Hippocampal formation (tissue), 2 donors: ENCODE measurements around the gene DLEC1.
"Not testable (repeated sequence)": the region's sequence is repeated elsewhere in the genome, so short reads cannot be mapped to it uniquely, and the experiment has no call there.

Experiments
- DNase-seq, 2 donors: peaks; one replicate each; lab custom pipeline; 2025; lab: John Stamatoyannopoulos, UW

The DLEC1 gene

GRCh38 chr3:38120693-38121450 is 81.9 kb downstream of the DLEC1 start:
- DNase-seq: no peak

GRCh38 chr3:38121451-38121831 is 82.4 kb downstream of the DLEC1 start:
- no peak for DNase-seq

DNA sequence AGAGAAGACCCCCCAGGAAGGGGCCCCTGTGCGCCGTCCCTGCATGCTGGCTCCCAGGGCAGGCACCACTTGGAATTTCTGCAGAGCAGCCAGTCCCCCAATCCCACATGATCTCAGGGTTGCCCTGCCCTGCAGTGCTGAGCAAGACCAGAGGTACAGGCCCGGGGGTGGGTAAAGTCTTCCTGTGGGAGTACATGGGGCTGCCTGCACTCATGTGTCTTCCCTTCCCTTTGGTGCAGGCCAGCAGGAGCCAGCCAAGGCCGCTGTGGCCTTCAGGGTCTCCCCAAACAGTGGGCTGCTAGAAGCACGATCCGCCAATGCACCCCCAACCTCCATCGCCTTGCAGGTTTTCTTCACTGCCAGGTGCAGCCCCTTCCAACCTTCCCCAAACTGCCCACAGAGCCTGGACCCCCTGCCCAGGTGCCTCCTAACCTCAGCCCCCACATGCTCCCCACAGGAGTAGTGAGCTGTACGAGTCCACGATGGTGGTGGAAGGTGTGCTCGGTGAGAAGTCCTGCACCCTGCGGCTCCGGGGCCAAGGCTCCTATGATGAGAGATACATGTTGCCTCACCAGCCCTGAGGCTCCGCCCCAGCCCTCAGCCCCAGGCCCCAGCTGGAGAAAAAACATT is 82.9 kb downstream of the DLEC1 start:
- no peak for DNase-seq

DNA sequence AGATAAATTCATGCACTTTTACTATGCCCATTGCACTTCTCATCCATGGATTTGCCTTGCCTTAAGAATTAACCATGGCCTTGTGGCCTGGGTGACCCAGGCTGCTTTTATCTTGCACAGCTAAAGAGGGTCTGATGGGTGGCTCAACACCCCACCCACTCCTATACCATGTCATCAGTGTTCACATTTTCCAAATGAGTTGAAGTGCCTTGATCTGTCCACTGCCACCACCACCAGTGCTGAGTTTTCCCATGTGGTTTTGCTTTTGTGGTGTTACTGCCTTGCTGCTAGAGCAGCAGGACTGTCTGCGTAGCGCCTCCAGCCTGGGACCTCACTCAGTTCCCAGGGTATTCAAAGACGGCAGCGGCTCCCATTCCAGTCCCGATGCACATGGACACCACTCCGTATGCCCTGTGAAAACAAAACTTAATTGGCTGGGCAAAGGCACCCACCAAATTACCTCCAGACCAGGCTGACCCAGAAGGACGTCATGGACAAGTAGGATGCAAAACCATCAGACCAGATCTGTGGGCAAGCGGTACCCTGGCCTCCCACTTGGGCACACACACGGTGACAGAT is 83.8 kb downstream of the DLEC1 start:
- no peak for DNase-seq

DNA sequence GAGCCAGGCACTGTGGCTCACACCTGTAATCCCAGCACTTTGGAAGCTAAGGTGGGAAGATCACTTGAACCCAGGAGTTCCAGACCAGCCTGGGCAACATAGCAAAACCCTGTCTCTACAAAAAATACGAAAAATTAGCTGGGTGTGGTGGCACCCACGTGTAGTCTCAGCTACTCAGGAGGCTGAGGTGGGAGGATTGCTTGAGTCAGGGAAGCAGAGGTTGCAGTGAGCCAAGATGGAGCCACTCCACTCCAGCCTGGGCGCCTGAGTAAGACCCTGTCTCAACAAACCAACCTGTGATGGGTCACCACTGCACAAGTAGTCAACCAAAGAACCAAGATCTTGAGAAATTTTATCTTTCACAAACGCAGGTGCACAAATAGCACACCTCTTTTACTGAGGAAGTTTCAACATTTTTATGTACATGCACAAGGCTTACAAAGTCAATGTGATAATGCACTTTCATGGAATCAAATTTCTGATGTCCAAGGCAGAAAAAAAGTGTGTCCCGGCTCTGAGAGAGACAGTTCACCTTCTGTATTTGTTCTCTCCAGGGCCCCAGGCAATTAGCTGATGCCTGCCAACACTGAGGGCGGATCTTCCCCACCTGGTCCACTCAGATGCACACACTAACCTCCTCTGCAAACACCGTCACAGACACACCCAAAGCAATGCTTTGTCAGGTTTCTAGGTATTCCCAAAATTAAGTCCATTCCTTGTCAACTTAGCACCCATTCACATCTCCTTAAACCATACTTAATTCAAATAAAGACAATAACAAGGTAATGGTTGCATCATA is 85.5 kb downstream of the DLEC1 start:
- no peak for DNase-seq

DNA sequence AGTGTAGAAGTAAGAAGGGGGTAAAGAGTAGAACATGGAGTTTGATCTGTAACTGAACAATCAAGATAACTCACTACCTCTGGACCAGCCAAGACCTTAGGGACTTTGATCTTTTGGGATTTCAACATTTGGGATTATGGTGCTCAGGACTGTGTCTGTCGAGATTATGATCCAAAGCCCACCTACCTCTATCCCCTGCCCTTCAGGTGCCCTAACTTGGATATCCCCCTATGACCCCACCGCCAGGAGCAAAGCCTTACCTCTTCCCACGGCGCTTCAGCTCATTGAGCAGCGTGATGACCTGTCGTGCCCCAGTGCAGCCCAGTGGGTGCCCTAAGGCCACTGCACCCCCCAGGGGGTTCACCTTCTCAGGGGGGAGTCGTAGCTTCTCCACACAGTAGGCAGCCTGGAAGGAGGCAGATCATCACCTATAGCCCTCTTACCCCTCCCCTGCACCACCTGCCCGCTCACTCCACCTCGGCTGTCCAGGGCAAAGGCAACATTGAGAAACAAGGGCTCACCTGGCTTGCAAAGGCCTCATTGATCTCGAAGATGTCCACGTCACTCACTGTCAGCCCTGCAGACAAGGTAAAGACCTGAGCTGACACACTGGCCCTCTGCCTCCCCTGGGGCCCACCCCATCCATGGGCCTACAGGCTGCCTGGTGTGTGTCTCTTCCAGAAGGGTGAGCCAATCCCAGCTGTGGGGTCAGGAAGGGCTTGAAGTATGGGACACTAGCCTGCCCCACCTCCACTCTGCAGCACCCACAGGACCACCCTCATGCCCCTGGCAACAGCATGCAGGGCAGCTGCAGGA is 86.5 kb downstream of the DLEC1 start:
- no peak for DNase-seq

GRCh38 chr3:38126121-38126892 is 87.3 kb downstream of the DLEC1 start:
- DNase-seq: no peak

DNA sequence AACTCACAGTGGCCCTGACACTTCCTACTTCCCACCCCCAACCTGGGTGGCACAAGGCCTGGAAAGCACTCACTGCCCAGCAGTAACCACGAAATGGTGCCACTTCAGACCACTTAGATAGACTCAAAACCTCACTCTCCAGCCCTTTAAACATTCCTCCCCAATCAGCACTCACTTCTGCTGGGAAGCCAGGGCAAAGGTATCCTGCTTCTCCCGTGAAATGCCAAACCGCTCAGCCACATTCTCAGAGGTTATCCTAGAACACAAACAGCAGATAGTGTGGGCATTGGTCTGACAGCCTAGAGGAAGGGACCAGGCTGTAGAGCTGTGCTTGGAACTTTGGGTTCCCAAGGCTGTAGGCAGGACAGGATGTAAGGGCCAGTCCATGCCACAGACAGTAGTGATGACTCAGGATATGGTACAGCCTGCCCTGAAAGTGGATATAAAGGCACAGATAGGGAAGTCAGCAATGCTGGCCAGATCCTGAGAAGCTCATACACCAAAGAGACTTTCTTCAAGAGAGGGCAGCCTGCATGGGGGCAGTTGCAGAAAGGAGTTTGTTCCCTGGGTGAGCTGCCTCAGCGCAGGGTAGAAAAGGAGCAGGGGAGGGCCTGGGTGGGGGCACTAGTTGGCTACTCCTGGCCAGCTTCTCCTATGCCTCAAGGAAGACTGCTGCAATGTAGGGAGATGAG is 88.7 kb downstream of the DLEC1 start:
- no peak for DNase-seq

DNA sequence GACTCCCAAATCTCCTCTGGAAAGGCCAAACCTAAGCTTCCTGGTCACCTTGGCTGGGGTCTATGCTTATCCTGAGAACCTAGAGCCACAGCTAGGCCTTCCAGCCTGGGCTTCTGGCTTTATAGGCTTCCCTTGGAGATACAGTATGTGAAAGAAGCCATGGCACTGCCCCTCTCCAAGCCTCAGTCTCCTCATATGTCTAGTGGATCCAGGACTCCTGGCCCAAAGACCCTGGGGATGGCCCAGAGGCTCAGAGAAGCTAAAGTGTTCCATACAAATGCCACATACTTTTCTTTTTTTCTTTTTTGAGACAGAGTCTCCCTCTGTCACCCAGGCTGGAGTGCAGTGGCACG is 89.3 kb downstream of the DLEC1 start:
- DNase-seq: no peak

- no peak for DNase-seq
These were observed 90.0 kb downstream of the DLEC1 start for GRCh38 chr3:38129058-38129457.

DNA sequence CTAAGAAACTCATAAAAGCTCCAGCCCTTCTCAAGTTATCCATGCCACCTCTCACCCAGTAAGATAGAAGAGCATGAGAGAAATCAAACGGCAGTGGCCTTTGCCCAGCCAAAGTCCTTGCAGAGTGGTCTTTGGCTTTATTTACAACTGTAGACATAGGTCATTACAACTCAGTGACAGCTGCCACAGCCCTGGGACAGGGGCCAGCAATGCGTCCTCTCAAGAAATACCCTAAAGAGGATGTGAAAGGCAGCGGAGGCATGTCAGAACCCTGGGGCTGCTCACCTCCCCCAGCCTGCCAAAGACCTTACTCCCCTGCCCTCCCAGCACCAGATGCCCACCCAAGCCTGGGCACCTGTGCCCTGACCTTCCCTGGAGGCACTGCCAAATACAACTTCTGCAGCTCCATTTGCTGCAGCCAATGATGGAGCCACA is 91.6 kb downstream of the DLEC1 start:
- DNase-seq: no peak

DNA sequence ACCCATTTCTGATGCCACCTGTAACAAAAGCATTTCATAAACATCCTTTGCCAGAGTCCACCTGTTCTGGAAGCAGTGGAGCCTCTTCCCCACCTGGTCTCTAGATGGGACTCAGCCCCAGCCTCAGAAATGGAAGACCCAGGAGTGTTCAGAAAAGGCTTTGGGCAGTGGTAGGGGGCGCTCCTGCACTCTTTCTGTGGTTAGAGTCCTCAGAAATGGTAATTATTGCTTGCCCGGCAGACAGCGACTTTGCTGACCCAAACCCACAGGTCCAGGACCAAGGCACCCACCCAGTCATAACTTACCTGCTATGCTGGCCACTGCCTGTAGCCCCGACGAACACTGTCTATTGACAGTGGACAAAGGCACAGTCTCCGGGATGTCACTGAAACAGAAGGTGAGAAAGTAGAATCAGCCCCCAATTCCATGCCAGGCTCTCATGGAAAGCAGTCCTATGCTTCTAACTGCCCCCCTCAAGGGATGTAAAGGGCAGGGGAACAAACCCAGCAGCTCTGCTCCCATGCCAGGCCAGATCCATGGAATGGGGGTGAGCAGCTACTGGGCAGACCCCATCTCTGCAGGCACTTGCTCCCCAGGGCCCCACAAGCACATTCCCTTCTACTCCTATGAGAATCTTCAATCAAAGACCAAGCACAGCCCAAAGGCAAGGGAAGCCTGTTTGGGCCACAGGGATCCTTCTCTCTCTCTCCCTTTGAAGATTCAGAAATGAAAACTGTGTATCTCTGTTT is 92.8 kb downstream of the DLEC1 start:
- no peak for DNase-seq

DNA sequence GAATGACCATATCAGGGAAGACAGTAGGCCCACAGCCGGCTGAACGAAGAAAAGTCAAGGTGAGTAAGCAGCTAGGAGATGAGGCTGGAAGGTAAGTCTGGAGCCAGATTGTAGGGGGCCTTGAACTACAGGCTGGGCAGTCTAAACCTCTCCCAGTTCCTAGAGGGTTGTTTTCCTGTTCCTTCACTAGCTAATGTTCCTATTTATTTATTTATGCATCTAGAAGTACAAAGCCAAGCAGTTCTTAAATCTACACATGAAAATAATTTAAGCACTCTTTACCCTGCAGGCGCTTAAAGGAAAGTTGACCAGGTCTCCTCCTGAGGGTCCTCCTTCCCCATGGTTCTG is 94.2 kb downstream of the DLEC1 start:
- no peak for DNase-seq

GRCh38 chr3:38133557-38134405 is 94.8 kb downstream of the DLEC1 start:
- DNase-seq: no peak

DNA sequence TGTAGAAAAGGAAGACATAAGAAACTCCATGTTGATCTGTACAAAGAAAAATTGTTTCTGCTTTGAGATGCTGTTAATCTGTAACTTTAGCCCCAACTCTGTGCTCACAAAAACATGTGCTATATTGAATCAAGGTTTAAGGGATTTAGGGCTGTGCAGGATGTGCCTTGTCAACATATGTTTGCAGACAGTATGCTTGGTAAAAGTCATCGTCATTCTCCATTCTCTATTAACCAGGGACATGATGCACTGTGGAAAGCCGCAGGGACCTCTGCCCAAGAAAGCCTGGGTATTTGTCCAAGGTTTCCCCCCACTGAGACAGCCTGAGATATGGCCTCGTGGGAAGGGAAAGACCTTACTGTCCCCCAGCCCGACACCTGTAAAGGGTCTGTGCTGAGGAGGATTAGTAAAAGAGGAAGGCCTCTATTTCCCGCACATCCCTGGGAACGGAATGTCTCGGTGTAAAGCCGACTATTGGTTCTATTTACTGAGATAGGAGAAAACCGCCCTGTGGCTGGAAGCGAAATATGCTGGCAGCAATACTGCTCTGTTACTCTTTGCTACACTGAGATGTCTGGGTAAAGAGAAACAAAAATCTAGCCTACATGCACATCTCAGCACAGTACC is 95.6 kb downstream of the DLEC1 start:
- DNase-seq: not testable (repeated sequence)

- not testable (repeated sequence) for DNase-seq
These were observed 96.7 kb downstream of the DLEC1 start for GRCh38 chr3:38135621-38136277.

GRCh38 chr3:38136393-38136776 is 97.4 kb downstream of the DLEC1 start:
- DNase-seq: no peak
